GM21717 (cell line): ENCODE data around the gene INVS.
"Not testable (repeated sequence)": the region's sequence is repeated elsewhere in the genome, so short reads cannot be mapped to it uniquely, and the experiment has no call there.

Experiments
- ATAC-seq: cut with Tn5 transposase; IDR thresholded peaks from one replicate; pipeline ENCODE4 v1.9.1; 2021; ENCODE audit warnings: mild to moderate bottlenecking, moderate library complexity; ENCODE audit not compliant: unreplicated experiment

Gene INVS

DNA sequence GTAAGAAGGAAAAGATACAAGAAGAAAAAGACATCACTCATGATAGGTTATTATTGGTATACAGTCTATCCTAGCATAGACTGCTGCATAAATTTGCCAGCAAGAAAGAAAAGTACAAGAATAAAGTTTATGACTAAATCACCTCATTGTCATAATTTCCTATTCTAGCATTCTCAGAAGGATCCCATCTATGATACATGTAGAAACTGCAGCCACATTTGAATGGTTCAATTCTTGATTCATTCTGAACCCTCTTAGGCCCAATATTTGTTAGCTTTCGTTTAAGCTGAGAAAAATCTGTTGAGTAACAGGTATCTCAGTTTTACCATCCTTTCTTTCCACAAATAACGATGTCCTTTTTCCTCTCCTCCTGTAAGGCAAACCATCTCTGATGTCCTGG lies 21.2 kb downstream of the INVS start:
- ATAC-seq: no peak

DNA sequence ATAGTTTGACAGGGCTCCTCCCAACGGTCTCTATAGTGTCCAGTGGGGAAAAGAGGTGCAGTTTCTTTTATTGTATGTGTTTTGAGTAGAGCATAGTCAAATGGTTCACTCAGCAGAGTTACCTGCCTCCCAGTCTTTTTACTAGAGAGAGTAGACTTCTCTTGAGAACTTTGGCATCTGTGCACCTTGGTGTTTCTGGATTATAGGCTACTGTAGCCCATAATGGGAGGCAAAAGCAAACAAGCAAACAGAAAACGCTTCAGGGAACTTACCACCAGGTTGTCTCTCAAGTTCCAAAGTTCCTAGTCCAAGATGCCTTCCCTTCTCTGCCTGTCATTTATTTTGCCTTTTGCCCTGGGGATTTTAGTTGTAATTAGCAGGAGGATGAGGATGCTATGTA lies 26.2 kb downstream of the INVS start:
- no peak for ATAC-seq

DNA sequence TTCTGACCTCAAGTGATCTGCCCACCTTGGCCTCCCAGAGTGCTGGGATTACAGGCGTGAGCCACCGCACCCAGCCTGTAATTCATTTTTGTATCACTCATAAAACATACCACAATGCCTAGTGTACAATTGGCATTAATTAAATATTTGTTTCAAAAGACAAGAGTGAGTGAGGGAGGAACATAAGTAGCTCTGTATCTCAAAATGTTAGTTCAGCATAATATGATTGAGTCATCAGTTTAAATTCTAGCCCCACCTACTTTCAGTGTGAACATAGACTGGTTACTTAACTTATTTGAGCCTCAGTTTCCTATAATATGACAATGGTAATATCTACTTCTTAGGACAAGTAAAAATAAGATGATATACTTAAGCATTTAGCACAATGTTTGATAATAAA lies 26.9 kb downstream of the INVS start:
- ATAC-seq: no peak

DNA sequence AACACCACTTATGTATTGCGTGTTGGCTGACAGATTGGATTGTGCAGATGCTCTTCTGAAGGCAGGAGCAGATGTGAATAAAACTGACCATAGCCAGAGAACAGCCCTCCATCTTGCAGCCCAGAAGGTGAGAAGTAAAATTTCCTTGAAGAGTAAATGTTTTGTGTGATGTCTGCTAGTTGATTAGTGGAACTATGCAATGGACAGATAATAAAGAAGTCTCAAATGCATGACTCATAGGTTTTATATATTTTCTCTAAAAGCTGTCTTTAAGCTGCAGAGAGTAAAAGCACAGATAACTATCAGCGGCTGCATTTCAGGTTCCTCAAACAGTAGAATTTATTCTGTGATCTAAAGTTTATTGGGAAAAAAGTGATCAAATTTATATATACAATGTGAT lies 27.4 kb downstream of the INVS start:
- ATAC-seq: no peak

DNA sequence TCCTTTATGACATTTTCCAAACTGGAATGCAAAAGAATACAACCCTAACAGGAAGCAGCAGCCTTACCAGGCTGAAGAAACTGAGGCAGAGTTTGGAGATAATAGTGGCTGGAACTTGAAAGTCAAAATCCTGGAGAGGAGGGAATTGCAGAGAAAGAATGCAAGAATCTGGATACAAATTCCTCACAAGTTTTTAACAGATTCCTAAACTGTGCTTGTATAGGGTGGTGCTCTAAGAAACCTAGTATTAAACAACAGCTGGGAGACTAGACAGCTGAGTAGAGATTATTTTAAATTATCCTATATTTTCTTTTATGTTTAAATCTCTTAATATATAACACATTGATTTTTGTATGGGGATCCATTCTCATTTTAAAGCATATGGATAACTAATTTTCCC lies 30.7 kb downstream of the INVS start:
- no peak for ATAC-seq

DNA sequence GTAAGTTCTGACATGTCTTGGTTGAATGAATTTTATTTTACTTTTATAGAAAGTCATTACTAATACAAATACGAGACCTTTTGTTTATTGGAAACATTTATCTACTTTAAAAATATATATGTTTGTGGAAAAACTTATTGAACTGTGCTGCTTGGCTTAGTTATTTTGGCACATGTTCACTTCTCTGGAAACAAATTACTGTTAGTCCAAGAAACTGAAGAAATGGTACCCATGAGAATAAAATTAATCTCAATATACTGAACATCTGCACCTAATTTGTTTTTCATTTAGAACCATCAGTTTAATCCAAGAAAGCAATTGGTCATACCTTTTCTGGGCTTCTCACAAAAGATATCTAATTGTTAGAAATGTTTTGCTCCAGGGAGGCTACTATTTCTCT lies 32.2 kb downstream of the INVS start:
- ATAC-seq: no peak

DNA sequence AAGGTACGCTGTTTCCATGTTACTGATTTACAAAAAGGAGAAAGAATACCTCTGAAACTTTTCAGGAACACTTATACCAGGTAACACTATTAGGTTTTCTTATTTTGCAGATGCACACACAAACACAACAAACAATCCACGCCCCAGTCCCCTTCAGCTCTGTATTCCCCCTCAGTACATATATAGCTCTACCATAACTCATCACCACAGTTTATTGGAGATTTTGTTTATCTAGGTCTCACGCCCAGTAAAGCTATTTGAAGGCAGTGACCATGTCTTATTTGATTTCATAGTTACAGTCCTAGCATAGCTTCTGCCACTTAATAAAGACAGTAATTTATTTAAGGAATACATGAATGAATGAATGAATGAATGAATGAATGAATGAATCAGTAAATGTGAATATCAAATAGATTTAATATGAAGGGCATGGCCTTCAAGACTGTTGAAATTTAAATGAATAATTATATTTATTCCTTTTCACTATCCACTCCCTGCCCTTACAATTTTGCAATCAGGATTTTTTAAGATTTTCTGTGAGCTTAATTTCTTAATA lies 32.9 kb downstream of the INVS start:
- ATAC-seq: no peak

DNA sequence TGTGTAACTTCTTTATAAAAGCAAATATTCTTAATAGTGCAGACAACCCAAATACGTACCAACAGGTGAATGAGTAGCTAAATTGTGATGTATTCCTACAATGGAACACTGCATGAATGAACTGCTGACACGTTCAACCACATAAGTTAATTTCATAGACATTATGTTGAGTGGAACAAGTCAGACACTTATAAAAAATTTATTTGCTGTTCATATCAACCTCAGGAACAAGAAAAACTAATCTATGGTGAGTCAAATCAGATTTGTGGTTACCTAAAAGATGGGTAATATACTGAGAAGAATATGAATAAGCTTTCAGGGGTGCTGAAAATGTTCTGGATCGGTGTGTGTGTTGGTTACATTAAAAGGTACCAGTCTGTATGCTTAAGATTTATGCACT lies 35.7 kb downstream of the INVS start:
- ATAC-seq: no peak

DNA sequence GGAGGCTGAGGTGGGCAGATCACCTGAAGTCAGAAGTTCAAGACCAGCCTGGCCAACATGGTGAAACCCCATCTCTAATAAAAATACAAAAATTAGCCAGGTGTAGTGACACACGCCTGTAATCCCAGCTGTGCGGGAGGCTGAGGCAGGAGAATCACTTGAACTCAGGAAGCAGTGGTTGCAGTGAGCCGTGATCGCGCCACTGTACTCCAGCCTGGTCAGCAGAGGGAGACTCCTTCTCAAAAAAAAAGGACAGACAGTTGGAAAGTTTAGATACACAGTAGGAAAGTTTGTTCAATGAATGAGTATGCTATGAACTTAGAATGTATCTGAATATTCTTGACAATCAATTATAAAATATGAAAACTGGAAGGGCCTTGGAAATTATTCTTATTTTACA lies 37.8 kb downstream of the INVS start:
- ATAC-seq: not testable (repeated sequence)

DNA sequence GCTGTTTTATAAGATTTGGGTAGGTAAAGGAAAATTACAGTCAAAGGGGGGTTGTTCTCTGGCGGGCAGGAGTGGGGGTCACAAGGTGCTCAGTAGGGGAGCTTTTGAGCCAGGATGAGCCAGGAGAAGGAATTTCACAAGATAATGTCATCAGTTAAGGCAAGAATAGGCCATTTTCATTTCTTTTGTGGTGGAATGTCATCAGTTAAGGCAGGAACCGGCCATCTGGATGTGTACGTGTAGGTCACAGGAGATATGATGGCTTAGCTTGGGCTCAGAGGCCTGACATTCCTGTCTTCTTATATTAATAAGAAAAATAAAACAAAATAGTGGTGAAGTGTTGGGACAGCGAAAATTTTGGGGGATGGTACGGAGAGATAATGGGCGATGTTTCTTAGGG lies 41.3 kb downstream of the INVS start:
- ATAC-seq: not testable (repeated sequence)

DNA sequence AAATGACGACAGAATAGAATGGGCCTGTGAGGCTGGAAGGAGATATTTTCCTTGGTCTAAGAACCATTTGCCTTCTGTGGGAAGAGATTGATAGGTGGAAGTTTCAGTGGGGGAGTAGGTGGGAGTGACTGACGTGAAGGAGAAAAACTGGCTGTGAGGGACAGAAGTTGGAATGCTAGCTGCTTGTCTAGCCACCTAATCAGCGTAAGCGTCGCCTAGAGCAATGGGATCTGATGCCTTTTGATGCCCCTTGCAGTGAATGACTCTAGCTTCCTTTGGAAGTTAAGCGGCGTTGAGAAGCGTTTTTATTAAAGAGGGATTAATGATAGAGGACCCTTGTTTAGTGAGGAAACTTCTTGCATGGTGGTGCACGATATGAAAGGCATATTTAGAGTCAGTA lies 42.8 kb downstream of the INVS start:
- not testable (repeated sequence) for ATAC-seq

DNA sequence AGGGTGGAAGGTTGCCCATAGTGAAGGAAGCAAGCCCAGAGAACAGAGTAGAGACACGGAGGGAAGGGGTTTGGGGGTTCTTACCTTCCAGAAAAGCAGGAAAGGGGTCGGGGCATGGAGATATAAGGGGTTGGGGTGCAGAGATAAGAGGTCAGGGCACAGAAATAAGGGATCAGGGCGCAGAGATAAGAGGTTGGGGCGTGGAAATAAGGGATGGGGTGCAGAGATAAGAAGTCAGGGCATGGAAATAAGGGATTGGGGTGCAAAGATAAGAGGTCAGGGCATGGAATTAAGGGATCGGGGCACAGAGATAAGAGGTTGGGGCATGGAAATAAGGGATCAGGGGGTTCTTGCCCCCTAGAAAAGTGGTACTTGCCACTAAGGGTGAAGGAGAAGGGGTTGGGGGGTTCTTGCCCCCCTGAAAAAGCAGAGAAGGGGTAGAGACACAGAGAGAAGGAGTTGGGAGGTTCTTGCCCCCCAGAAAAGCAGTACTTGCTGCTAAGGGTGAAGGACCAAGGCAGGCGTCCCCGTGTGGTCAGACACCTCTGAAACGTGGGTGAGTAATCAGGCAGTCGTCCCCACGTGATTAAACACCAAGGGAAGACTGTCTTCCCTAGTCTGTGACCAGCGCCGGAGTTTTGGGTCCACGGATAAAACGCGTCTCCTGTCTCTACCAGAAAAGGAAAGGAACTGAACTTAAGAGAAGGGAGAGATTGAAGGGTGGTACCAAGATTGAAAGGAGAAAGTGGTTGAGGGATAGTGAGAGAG lies 46.3 kb downstream of the INVS start:
- not testable (repeated sequence) for ATAC-seq

DNA sequence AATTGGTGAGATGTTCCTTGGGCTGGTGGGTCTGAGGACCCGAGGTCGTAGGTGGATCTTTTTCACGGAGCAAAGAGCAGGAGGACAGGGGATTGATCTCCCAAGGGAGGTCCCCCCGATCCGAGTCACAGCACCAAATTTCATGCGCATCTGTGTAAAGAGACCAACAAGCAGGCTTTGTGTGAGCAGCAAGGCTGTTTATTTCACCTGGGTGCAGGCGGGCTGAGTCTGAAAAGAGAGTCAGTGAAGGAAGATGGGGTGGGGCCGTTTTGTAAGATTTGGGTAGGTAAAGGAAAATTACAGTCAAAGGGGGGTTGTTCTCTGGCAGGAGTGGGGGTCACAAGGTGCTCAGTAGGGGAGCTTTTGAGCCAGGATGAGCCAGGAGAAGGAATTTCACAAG lies 46.9 kb downstream of the INVS start:
- ATAC-seq: not testable (repeated sequence)

DNA sequence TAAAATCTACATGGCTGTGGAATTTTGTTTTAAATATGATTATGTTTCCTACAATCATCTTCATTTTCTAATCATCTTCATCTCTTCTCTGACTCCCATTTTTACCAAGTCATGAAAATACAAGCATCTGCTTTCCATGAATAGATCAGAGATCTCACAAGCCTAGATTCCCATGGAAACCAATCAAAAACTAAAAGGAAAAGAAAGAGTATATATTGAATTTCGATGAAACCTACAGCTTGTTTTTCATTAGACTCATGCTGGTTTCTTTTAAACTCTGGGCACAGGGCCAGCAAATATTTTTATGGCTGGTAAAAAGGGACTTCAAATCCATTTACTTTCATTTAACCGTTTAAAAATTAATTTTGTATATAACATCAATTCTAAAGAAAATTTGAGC lies 51.2 kb downstream of the INVS start:
- no peak for ATAC-seq

DNA sequence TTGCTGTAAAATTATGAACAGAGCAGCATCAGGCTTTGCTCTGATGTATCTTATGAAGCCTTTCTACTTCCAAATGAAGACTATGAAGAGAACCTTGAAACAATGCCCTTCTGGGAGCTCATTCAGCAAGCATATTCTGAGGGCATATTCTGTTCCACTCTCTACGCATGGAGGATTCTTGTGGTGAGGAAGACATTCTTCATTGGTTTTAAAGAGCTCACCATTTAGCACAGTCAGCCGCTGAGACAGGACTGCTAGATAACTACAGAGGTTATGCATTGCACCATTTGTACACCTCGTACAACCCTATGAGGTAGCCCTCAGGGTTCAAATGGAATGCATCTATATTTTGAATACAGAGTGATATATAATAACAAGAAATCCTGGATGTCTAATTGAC lies 61.0 kb downstream of the INVS start:
- no peak for ATAC-seq

DNA sequence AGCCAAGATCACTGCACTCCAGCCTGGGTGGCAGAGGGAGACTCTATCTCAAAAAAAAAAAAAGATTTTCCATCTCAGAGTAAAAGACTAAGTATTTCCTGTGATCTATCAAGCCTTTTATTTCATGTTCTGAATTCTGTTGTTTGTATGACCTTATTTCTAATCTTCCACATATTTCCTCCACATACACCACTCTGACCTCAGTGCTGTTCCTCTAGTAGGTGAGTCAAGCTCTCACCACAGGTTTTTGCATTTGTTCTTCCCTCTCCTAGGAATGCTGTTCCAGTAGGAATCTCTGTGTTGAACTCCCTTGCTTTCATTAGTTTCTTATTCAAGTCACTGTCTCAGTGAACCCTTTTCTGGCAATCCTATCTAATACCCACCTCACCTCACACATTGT lies 68.1 kb downstream of the INVS start:
- no peak for ATAC-seq

DNA sequence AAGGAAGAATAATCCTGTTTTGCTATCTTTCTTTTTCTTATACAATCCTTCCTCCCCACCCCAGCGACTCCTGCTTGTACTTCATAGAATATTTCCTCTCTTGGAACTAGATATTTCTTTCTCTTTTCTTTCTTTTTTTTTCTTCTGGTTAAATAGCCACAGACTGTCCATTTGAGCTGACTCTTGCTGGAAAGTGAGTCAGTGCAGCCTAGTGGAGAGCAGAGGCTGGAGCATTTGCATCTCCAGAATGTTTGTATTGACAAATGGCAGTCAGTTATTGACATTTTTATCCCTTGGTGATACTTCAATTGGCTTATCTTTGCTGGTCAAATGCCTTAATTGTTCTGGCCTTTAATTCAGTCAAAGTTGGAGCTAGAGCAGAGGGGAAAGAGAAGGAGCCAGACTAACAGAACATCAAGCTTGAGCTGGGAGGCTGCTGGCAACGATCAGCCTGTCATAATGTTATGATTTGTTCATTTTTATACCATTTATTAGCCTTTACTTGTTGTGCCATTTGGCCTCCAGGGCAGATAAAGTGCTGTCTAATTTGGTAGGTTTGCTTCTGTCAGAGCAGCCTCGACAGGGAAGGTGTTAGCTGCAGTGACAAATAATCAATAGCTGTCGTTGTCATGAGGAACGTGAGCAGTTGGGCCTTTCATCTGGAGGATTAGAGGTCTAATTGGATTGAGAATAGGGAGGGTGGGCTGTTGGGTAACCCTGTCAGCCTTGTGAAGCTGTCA lies 69.0 kb downstream of the INVS start:
- no peak for ATAC-seq

DNA sequence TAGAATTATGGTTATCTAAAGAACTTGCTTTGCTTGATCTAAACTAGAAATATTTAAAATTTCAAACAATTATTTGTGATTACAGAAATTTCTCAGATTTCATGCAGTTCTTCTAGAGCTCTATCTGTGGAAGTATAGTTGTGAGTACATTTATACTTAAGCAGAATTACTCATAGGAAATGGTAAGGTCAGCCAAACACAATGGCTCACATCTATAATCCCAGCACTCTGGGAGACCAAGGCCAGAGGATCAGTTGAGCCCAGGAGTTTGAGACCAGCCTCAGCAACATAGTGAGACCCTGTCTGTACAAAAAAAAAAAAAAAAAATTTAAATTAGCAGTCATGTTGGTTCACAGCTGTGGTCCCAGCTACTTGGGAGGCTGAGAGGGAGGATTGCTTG lies 71.0 kb downstream of the INVS start:
- ATAC-seq: no peak

DNA sequence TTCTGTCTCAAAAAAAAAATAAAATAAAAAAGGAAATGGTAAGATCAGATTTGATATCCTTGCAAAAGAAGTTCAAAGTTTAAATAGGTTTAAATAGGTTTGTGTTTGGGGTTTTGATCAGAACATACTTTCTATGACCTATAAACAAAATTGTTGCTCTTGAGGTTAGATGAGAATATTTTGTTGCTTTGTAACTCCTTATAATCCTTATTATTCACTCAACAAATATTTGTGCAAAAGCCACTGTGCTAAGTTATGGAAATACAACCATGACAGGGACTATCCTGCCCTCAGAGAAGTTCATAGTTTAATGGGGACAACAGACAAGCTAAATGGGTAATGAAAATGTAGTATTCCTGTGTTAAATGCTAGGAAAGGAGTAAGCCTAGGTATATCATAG lies 71.5 kb downstream of the INVS start:
- ATAC-seq: no peak

DNA sequence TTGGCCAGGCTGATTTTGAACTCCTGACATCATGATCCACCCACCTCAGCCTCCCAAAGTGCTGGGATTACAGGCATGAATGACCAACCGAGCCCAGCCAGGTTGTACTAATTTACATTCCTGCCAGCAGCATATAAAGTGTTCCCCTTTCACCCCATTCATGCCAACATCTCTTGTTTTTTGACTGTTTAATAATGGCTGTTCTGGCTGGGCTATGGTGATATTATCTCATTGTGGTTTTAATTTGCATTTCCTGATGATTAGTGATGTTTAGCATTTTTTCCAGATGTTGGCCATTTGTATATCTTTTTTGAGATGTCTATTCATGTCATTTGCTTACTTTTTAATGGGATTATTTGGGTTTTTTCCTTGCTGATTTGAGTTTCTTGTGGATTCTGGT lies 87.3 kb downstream of the INVS start:
- no peak for ATAC-seq

DNA sequence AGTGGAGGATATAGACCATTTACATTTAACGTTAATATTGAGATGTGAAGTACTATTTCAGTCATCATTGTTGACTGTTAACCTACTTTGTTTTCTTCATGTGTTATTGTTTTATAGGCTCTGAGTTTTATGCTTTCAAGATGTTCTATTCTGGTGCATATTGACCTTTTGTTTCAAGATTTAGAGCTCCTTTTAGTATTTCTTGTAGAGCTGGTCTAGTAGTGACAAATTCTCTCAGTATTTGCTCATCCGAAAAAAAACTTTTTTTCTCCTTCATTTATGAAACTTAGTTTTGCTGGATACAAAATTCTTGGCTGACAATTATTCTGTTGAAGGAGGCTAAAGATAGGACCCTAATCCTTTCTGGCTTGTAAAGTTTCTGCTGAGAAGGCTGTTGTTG lies 91.3 kb downstream of the INVS start:
- no peak for ATAC-seq

DNA sequence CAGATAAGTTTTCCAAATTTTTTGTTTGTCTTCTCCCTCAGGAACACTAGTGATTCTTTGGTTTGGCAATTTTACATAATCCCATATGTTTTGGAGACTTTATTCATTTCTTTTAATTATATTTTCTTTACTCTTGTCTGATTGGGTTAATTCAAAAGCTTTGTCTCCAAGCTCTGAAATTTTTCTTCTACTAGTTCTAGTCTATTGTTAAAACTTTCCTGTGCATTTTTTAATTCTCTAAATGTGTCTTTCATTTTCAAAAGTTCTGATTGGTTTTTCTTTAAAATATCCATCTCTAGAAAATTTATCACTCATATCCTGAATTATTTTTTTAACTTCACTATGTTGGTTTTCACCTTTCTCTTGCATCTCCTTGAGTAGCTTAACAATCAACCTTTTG lies 92.2 kb downstream of the INVS start:
- no peak for ATAC-seq
